ENCODE data around the gene ABCF2. TPM values are rescaled to one million over a fixed set of nuclear protein-coding genes. Genes with fewer than 3 reads are reported as not detected.
A peak's percentile ranks its signal among the peaks of the same experiment; 100 is the strongest.

Gene ABCF2
- total RNA-seq, 2 experiments from 2014 or later = 48.1 to 56.2 TPM

DNA sequence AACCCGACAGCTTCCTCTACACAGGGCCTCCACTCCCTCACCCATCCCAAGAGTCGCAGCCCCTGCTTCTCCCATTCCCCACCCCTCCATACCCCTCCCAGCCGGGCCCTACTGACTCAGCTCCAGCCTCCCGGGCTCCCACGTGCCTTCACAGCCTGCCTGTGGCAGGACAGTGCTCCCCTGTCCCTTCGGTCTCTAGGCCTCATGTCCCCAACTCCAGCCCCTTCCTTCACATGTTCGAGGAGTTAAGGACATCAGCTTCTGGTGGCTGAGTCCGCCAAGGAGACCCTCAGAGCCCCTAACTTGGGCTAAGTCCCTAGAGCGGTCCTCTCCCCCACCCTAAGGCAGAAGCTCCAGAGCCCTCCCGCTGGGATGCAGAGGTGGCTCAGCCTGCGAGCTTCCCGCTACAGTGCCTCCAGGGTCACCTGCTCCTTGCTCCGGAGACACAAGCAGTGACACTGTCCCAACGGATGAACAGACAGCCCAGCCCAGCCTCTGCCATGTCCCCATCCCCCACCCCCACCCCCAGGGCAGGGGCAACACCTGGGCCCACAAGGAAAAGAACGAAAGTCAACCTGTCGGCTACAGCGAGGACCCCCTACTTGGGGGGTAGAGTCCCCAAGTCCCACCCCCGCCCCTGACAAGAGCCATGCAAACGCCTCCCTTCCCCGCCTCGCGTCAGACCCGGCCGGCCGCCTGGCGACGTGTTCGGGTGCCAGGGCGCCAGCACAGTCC lies 20.8 kb upstream of the ABCF2 start:
- Mint-ChIP-seq H3K27me3 (peaks cover 40% of the 10 kb centered on the region), H3K4me3 (peak overlapping the region; percentile 64), H3K4me1 (ENCODE audit: low read depth) (peaks cover 48% of the 10 kb centered on the region), H3K27ac (no peak overlapping the region), H3K9me3 (no peaks in the 10 kb centered on the region), H3K36me3 (ENCODE audit: low read depth) (no peaks in the 10 kb centered on the region)
- ChIA-PET CTCF (interaction anchor here (0.6 to 3.1 kb wide), 9 partner anchors 13 to 143 kb away, joined by 3 to 23 read pairs (median 3); no protein-coding TSS in a partner anchor), POLR2A (interaction anchor here (1.1 kb wide), 1 partner anchor 15 kb away, joined by 3 read pairs; no protein-coding TSS in a partner anchor)
- DNase-seq (no peak), ATAC-seq (no peak)
- intact Hi-C loops (cut with micrococcal nuclease) = no loop called here
- TF ChIP-seq, protein P1, sequence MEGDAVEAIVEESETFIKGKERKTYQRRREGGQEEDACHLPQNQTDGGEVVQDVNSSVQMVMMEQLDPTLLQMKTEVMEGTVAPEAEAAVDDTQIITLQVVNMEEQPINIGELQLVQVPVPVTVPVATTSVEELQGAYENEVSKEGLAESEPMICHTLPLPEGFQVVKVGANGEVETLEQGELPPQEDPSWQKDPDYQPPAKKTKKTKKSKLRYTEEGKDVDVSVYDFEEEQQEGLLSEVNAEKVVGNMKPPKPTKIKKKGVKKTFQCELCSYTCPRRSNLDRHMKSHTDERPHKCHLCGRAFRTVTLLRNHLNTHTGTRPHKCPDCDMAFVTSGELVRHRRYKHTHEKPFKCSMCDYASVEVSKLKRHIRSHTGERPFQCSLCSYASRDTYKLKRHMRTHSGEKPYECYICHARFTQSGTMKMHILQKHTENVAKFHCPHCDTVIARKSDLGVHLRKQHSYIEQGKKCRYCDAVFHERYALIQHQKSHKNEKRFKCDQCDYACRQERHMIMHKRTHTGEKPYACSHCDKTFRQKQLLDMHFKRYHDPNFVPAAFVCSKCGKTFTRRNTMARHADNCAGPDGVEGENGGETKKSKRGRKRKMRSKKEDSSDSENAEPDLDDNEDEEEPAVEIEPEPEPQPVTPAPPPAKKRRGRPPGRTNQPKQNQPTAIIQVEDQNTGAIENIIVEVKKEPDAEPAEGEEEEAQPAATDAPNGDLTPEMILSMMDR (IDR thresholded peaks at IDR 0.05) = no peak

DNA sequence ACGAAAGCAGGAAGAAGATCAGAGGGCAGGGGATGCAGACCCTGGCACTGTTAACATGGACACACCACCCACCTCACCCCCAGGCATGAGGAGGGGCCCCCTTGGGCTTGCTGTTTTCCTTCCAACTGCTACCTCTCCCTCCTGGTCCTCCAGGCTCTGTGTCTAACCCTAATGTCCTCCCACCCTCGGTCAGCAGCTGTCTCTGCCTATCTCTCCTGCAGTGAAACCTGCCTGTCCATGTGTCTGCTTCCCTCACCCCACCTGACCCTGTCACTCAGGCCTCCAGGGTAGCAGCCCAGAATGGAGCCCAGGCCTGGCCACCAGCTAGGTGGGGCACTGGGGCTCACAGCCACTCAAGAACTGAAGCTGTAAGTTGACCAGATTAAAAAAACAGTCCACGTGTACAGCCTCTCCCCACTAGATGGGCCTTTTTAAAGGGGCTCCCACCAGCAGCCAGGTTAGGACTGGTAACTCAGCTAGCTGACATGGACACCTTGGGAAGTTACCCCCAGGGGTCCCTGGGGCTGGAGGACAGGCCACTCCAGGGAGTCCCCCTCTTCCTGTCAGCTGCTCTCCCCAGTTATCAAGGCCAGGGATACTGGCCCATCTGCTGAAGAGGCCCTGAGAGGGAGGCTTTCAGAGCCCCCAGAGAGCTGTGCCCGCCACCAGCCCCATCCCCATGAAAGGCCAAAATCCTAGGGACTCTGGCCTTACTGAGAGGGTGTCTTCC lies 20.0 kb upstream of the ABCF2 start:
- H3K27me3 Mint-ChIP-seq = peaks cover 35% of the 10 kb centered on the region
- H3K36me3 Mint-ChIP-seq (ENCODE audit: low read depth) = no peaks in the 10 kb centered on the region
- no peaks in the 10 kb centered on the region for H3K9me3 Mint-ChIP-seq
- ChIA-PET CTCF (interaction anchor here (0.6 to 3.1 kb wide), 13 partner anchors 13 to 202 kb away, joined by 3 to 23 read pairs (median 4); no protein-coding TSS in a partner anchor), POLR2A (interaction anchor here (1.1 kb wide), 2 partner anchors 14 to 20 kb away, joined by 3 read pairs; no protein-coding TSS in a partner anchor)
- peaks cover 47% of the 10 kb centered on the region for H3K4me1 Mint-ChIP-seq (ENCODE audit: low read depth)
- H3K4me3 Mint-ChIP-seq = no peak overlapping the region
- intact Hi-C loops (cut with micrococcal nuclease) = no loop called here
- no peak overlapping the region for H3K27ac Mint-ChIP-seq
- no peak for DNase-seq
- TF ChIP-seq, protein P1 (IDR thresholded peaks at IDR 0.05) = no peak
- no peak for ATAC-seq

GRCh38 chr7:151246102-151246850 lies 19.3 kb upstream of the ABCF2 start:
- intact Hi-C loops (cut with micrococcal nuclease) = no loop called here
- POLR2A ChIA-PET = interaction anchor here (1.0 to 1.4 kb wide), 3 partner anchors 13 to 28 kb away, joined by 3 to 4 read pairs (median 3); no protein-coding TSS in a partner anchor
- CTCF ChIA-PET = interaction anchor here (0.6 to 3.1 kb wide), 13 partner anchors 11 to 203 kb away, joined by 3 to 23 read pairs (median 4); partner anchors contain the start of genes ABCF2 and CHPF2
- no peaks in the 10 kb centered on the region for H3K9me3 Mint-ChIP-seq
- peaks cover 46% of the 10 kb centered on the region for H3K4me1 Mint-ChIP-seq (ENCODE audit: low read depth)
- no peak overlapping the region for H3K27ac Mint-ChIP-seq
- no peak for DNase-seq
- TF ChIP-seq, protein P1 (IDR thresholded peaks at IDR 0.05) = no peak
- H3K36me3 Mint-ChIP-seq (ENCODE audit: low read depth) = no peaks in the 10 kb centered on the region
- H3K27me3 Mint-ChIP-seq = peaks cover 35% of the 10 kb centered on the region
- no peak for ATAC-seq
- H3K4me3 Mint-ChIP-seq = peak overlapping the region; percentile 9

GRCh38 chr7:151245360-151246101 lies 18.5 kb upstream of the ABCF2 start:
- TF ChIP-seq, protein P1 (IDR thresholded peaks at IDR 0.05) = peak; percentile 85
- Mint-ChIP-seq H3K4me3 (peak overlapping the region; percentile 29), H3K4me1 (ENCODE audit: low read depth) (peaks cover 40% of the 10 kb centered on the region), H3K9me3 (no peaks in the 10 kb centered on the region), H3K27me3 (peaks cover 29% of the 10 kb centered on the region), H3K27ac (no peak overlapping the region), H3K36me3 (ENCODE audit: low read depth) (no peaks in the 10 kb centered on the region)
- ChIA-PET CTCF (interaction anchor here (0.6 to 3.6 kb wide), 23 partner anchors 10 to 1059 kb away, joined by 3 to 68 read pairs (median 4); partner anchors contain the start of genes ABCF2, CHPF2 and GBX1), POLR2A (interaction anchor here (1.0 to 1.4 kb wide), 2 partner anchors 12 to 29 kb away, joined by 3 to 4 read pairs; no protein-coding TSS in a partner anchor)
- ATAC-seq (peak; percentile 69), DNase-seq (peak; percentile 76)
- intact Hi-C loops (cut with micrococcal nuclease) = no loop called here
